Measurements from ENCODE around the gene FGF23. TPM values are rescaled to one million over a fixed set of nuclear protein-coding genes. Genes with fewer than 3 reads are reported as not detected.

The FGF23 gene
- total RNA-seq, 2 experiments from 2014 or later = not detected

GRCh38 chr12:4386801-4387200 lies 7.3 kb upstream of the FGF23 start:
- no peak for DNase-seq
- no peaks in the 10 kb centered on the region for H3K36me3 Mint-ChIP-seq (ENCODE audit: low read depth)
- POLR2A ChIA-PET = no interaction called here
- H3K4me1 Mint-ChIP-seq (ENCODE audit: low read depth) = no peaks in the 10 kb centered on the region
- ATAC-seq (ENCODE audit: poor library complexity) = no peak
- H3K27ac Mint-ChIP-seq = no peak overlapping the region
- TF ChIP-seq CTCF (IDR thresholded peaks at IDR 0.05) = no peak
- Histone ChIP-seq H3K27me3 (ENCODE audit: control insufficient read depth in 1 of 2, insufficient read depth in 2 of 2, low read length in 2 of 2) (peaks cover 0 to 4% of the 10 kb centered on the region in 2 experiments), H3K27ac (ENCODE audit: low read depth in 1 of 2, low read length in 2 of 2) (no peak overlapping the region), H3K4me3 (ENCODE audit: low read length) (no peak overlapping the region), H3K36me3 (ENCODE audit: insufficient read depth, low read length) (no peaks in the 10 kb centered on the region), H3K9me3 (ENCODE audit: control insufficient read depth in 1 of 2, insufficient read depth in 1 of 2, low read length in 2 of 2) (no peaks in the 10 kb centered on the region), H3K4me1 (ENCODE audit: insufficient read depth, low read length) (no peaks in the 10 kb centered on the region)
- H3K27me3 Mint-ChIP-seq = peaks cover 19% of the 10 kb centered on the region
- no peak overlapping the region for H3K4me3 Mint-ChIP-seq
- intact Hi-C loops (cut with DNase I, micrococcal nuclease) = no loop called here
- no peaks in the 10 kb centered on the region for H3K9me3 Mint-ChIP-seq
- CTCF ChIA-PET = no interaction called here

GRCh38 chr12:4383304-4383865 lies 3.9 kb upstream of the FGF23 start:
- Histone ChIP-seq H3K4me1 (ENCODE audit: insufficient read depth, low read length) (no peaks in the 10 kb centered on the region), H3K4me3 (ENCODE audit: low read length) (no peak overlapping the region), H3K27ac (ENCODE audit: low read depth in 1 of 2, low read length in 2 of 2) (no peak overlapping the region), H3K36me3 (ENCODE audit: insufficient read depth, low read length) (no peaks in the 10 kb centered on the region), H3K27me3 (ENCODE audit: control insufficient read depth in 1 of 2, insufficient read depth in 2 of 2, low read length in 2 of 2) (peaks cover 4 to 18% of the 10 kb centered on the region in 2 experiments), H3K9me3 (ENCODE audit: control insufficient read depth in 1 of 2, insufficient read depth in 1 of 2, low read length in 2 of 2) (no peaks in the 10 kb centered on the region)
- no peaks in the 10 kb centered on the region for H3K36me3 Mint-ChIP-seq (ENCODE audit: low read depth)
- POLR2A ChIA-PET = no interaction called here
- DNase-seq (no peak), ATAC-seq (ENCODE audit: poor library complexity) (no peak)
- no peak overlapping the region for H3K27ac Mint-ChIP-seq
- no peaks in the 10 kb centered on the region for H3K9me3 Mint-ChIP-seq
- peaks cover 30% of the 10 kb centered on the region for H3K27me3 Mint-ChIP-seq
- H3K4me1 Mint-ChIP-seq (ENCODE audit: low read depth) = no peaks in the 10 kb centered on the region
- CTCF ChIA-PET = no interaction called here
- TF ChIP-seq CTCF (IDR thresholded peaks at IDR 0.05) = no peak
- H3K4me3 Mint-ChIP-seq = no peak overlapping the region
- intact Hi-C loops (cut with DNase I, micrococcal nuclease) = no loop called here

GRCh38 chr12:4380332-4380731 lies 820 bp upstream of the FGF23 start:
- POLR2A ChIA-PET = no interaction called here
- peaks cover 38% of the 10 kb centered on the region for H3K27me3 Mint-ChIP-seq
- no peak overlapping the region for H3K4me3 ChIP-seq (ENCODE audit: low read length)

More at GRCh38 chr12:4380332-4380731, 820 bp upstream of the FGF23 start:
- no peaks in the 10 kb centered on the region for H3K4me1 ChIP-seq (ENCODE audit: insufficient read depth, low read length)
- H3K4me3 Mint-ChIP-seq = no peak overlapping the region
- H3K9me3 ChIP-seq (ENCODE audit: control insufficient read depth in 1 of 2, insufficient read depth in 1 of 2, low read length in 2 of 2) = no peaks in the 10 kb centered on the region
- H3K27me3 ChIP-seq (ENCODE audit: control insufficient read depth in 1 of 2, insufficient read depth in 2 of 2, low read length in 2 of 2) = peaks cover 7 to 27% of the 10 kb centered on the region in 2 experiments
- H3K27ac ChIP-seq (ENCODE audit: low read depth in 1 of 2, low read length in 2 of 2) = no peak overlapping the region
- CTCF ChIA-PET = no interaction called here
- H3K4me1 Mint-ChIP-seq (ENCODE audit: low read depth) = no peaks in the 10 kb centered on the region
- DNase-seq (no peak), ATAC-seq (ENCODE audit: poor library complexity) (no peak)
- no peaks in the 10 kb centered on the region for H3K36me3 ChIP-seq (ENCODE audit: insufficient read depth, low read length)
- no peak overlapping the region for H3K27ac Mint-ChIP-seq
- H3K36me3 Mint-ChIP-seq (ENCODE audit: low read depth) = no peaks in the 10 kb centered on the region
- intact Hi-C loops (cut with DNase I, micrococcal nuclease) = no loop called here
- TF ChIP-seq CTCF (IDR thresholded peaks at IDR 0.05) = no peak
- H3K9me3 Mint-ChIP-seq = no peaks in the 10 kb centered on the region

All from CD4-positive, alpha-beta T cell (primary cell).